Right atrium auricular region (tissue), 2 donors: ENCODE results near the gene ACTR2. TPM values are rescaled to one million over a fixed set of nuclear protein-coding genes. Genes with fewer than 3 reads are reported as not detected.
A peak's percentile ranks its signal among the peaks of the same experiment; 100 is the strongest.

Experiments
- DNase-seq: peaks from one replicate; pipeline ENCODE4 v3.0.0-alpha.2; 2019; ENCODE audit warnings: low spot score
- H3K27ac ChIP-seq, 2 donors: fragments of 200-600 bp; sonication (generic); 1 replicate in 1 of 2; 2 replicates in 1 of 2; pipeline ENCODE4 v1.5.1; 2016 to 2019
- H3K27me3 ChIP-seq, 2 donors: fragments of 200-600 bp; sonication (generic); one replicate each; pipeline versions ENCODE4 v1.5.1 to v1.6.0; 2017 to 2019
- H3K36me3 ChIP-seq: fragments of 200-600 bp; sonication (generic); one replicate; pipeline ENCODE4 v1.5.1; 2016
- H3K4me1 ChIP-seq, 2 donors: fragments of 200-600 bp; sonication (generic); one replicate each; pipeline versions ENCODE4 v1.5.1 to v1.6.0; 2017 to 2019
- H3K4me3 ChIP-seq, 2 donors: fragments of 200-600 bp; sonication (generic); 1 replicate in 1 of 2; 2 replicates in 1 of 2; pipeline ENCODE4 v1.5.1; 2017 to 2019; ENCODE audit warnings: mild to moderate bottlenecking in 1 of 2, moderate library complexity in 1 of 2
- H3K9me3 ChIP-seq, 2 donors: fragments of 200-600 bp; sonication (generic); one replicate each; pipeline ENCODE4 v1.5.1; 2019
- total RNA-seq, 2 donors: library from RNA; depleted of rRNA; stranded (reverse); fragments of >200 nt; gene quantifications; one replicate each; pipeline ENCODE4 v1.1.0, GENCODE V29; 2016
- TF ChIP-seq, protein P1 (sequence below), 2 donors: fragments of 200-600 bp; sonication (generic); IDR thresholded peaks; one replicate each; pipeline ENCODE4 v1.5.1; 2019; ENCODE audit warnings: antibody characterized with exemption in 2 of 2

ACTR2 gene
- total RNA-seq, 2 donors from 2014 or later: 41.2 to 45.5 TPM

DNA sequence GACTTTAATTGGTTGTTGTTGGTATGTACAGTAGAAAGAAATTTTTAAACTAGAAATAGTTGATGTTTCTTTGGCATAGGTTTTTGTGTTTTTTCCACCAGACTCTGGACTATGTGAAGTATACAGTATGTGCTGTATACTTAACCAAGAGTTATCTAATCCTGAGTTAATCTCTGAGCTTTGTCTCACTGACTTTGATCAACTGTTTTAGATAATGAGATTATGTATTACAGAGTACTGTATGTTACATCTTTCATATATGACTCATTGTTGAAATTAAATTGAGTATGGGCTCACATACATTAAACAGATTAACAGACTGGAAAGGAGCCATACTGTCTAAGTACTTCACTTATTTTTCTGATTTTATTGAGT is 38.0 kb downstream of the ACTR2 start:
- H3K27me3 ChIP-seq: no peaks in the 10 kb centered on the region
- TF ChIP-seq, protein P1, sequence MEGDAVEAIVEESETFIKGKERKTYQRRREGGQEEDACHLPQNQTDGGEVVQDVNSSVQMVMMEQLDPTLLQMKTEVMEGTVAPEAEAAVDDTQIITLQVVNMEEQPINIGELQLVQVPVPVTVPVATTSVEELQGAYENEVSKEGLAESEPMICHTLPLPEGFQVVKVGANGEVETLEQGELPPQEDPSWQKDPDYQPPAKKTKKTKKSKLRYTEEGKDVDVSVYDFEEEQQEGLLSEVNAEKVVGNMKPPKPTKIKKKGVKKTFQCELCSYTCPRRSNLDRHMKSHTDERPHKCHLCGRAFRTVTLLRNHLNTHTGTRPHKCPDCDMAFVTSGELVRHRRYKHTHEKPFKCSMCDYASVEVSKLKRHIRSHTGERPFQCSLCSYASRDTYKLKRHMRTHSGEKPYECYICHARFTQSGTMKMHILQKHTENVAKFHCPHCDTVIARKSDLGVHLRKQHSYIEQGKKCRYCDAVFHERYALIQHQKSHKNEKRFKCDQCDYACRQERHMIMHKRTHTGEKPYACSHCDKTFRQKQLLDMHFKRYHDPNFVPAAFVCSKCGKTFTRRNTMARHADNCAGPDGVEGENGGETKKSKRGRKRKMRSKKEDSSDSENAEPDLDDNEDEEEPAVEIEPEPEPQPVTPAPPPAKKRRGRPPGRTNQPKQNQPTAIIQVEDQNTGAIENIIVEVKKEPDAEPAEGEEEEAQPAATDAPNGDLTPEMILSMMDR (IDR thresholded peaks at IDR 0.05): no peak
- no peaks in the 10 kb centered on the region for H3K9me3 ChIP-seq
- DNase-seq: no peak
- no peak overlapping the region for H3K27ac ChIP-seq
- H3K4me3 ChIP-seq: no peak overlapping the region
- H3K4me1 ChIP-seq: peaks cover 0 to 8% of the 10 kb centered on the region in 2 donors
- H3K36me3 ChIP-seq: peaks cover 22% of the 10 kb centered on the region

DNA sequence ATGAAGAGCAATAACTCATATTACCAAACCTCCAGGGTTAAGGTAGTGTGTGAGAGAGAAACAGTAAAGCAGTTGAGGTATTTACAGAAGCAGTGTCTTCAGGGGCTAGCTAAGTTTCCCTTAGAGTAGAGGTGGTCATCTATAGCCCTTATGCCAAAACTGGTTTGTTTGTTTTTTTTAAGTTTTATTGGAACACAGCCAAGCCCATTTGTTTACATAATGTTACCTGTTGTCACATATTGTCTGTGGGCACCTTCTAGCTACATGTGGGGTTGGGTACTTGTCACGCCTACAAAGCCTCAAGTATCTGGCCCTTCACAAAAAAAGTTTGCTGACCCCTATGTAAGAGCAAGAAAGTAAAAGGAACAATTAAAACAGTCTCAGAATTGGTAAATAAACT is 39.4 kb downstream of the ACTR2 start:
- TF ChIP-seq, protein P1 (IDR thresholded peaks at IDR 0.05): no peak
- no peak for DNase-seq
- H3K36me3 ChIP-seq: peaks cover 22% of the 10 kb centered on the region
- H3K27ac ChIP-seq: no peak overlapping the region
- peaks cover 0 to 8% of the 10 kb centered on the region in 2 donors for H3K4me1 ChIP-seq
- H3K4me3 ChIP-seq: no peak overlapping the region
- no peaks in the 10 kb centered on the region for H3K9me3 ChIP-seq
- H3K27me3 ChIP-seq: no peaks in the 10 kb centered on the region

DNA sequence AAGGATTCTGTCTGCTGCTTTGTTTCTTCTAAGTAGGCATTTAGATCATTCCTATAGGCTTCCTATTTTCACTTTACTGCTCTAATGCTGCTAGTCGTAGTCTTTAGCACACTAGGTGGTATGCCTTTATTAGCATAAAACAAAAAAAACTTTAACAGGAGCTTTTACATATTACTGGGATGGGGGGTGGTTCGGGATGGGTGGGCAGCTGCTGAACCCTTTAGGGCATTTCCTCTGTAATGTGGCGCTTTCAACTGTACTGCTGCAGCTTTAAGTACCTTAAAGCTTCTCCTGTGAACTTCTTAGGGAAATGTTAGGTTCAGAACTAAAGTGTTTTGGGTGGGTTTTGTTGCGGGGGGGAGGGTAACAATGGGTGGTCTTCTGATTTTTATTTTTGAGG is 41.3 kb downstream of the ACTR2 start:
- H3K27me3 ChIP-seq: no peaks in the 10 kb centered on the region
- H3K27ac ChIP-seq: no peak overlapping the region
- TF ChIP-seq, protein P1 (IDR thresholded peaks at IDR 0.05): no peak

DNA sequence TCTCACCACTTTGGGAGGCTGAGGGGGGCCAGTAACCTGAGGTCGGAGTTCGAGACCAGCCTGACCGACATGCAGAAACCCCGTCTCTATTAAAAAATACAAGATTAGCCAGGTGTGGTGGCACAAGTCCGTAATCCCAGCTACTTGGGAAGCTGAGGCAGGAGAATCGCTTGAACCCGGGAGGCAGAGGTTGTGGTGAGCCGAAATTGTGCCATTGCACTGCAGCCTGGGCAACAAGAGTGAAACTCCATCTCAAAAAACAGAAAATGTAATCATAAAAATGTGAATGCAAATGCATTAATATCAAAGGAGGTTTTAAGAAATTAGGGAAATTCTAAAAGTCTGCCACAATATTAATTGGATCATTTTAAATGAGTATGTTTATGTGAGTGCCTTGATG is 45.7 kb downstream of the ACTR2 start:
- peaks cover 19% of the 10 kb centered on the region for H3K36me3 ChIP-seq

More for the DNA sequence above, 41.3 kb downstream of the ACTR2 start:
- H3K4me1 ChIP-seq: peaks cover 0 to 8% of the 10 kb centered on the region in 2 donors
- no peak overlapping the region for H3K4me3 ChIP-seq
- peaks cover 32% of the 10 kb centered on the region for H3K36me3 ChIP-seq
- no peak for DNase-seq
- H3K9me3 ChIP-seq: no peaks in the 10 kb centered on the region

DNA sequence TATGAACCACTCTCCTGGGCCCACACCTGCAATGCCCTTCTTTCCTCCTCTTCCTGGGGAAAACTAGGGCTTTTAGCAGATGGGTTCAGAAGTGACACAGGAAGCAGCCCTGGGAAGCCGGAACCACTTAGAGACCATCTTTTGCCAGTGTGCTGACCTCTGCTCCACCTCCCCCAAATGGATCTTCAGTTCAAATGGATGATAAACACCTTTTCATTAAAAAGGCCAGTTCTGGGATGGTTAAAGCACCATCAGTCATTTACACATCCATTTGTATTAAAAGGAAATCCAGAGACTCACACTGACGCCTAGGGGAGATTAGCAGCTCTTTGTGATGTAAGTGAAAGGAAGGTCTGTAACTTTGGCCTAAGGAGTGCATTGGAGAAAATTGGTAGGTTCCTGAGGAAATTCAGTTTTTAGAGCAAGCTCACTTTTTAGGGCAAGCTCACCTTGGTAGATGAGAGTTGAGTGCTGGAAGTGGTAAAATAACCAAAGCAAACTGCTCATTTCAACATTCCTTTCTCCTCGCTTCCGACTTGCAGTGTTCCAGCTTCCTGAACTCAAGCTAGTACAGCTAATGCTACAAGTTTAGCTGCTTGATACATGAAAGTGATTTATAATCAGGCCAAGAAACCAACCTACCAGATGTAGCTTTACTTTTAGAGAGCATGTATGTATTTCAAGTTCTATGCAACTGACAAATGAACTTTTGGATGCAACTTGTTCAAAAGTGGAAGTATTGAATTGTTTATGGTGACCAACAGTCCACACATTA is 47.7 kb downstream of the ACTR2 start:
- no peaks in the 10 kb centered on the region for H3K9me3 ChIP-seq
- H3K4me1 ChIP-seq: peaks cover 0 to 30% of the 10 kb centered on the region in 2 donors
- H3K36me3 ChIP-seq: peaks cover 17% of the 10 kb centered on the region
- H3K27me3 ChIP-seq: no peaks in the 10 kb centered on the region
- no peak overlapping the region for H3K27ac ChIP-seq
- no peak for DNase-seq
- no peak overlapping the region for H3K4me3 ChIP-seq
- TF ChIP-seq, protein P1 (IDR thresholded peaks at IDR 0.05): no peak

More for the DNA sequence above, 45.7 kb downstream of the ACTR2 start:
- Histone ChIP-seq H3K9me3 (no peaks in the 10 kb centered on the region), H3K27me3 (no peaks in the 10 kb centered on the region), H3K4me3 (no peak overlapping the region), H3K27ac (no peak overlapping the region), H3K4me1 (peaks cover 0 to 24% of the 10 kb centered on the region in 2 donors)
- DNase-seq: peak; percentile 13
- TF ChIP-seq, protein P1 (IDR thresholded peaks at IDR 0.05): no peak
